SK-MEL-5 (cell line): ENCODE data around the gene GUK1. TPM values are rescaled to one million over a fixed set of nuclear protein-coding genes. Genes with fewer than 3 reads are reported as not detected.

ENCODE experiments used
- small RNA-seq, 2 experiments: library from RNA; depleted of rRNA; stranded (forward); fragments of <200 nt; gene quantifications; one replicate each; pipeline ENCODE3, GENCODE V24; 2014
- total RNA-seq: library from RNA; depleted of rRNA; stranded (reverse); fragments of >200 nt; shearing (Covaris generic); gene quantifications from 2 replicates; pipeline ENCODE4 v1.2.3, GENCODE V29; 2014; rRNA removed

The GUK1 gene
- total RNA-seq, 1 experiment from 2014 or later: 198 TPM

Small RNAs within 50 kb of the gene (small RNA-seq; reads per million reads assigned to genes)
- gene AL359510.1: 0 reads per million in 2 experiments

Other genes with a start within 250 kb of the GUK1 start
- gene WNT9A, start 192.3 kb upstream of the GUK1 start, total RNA-seq: not detected in 2 replicates
- not detected in 2 replicates for gene WNT3A, start 133.3 kb upstream of the GUK1 start, total RNA-seq
- 101 and 106 TPM in 2 replicates for gene ARF1, start 57.6 kb upstream of the GUK1 start, total RNA-seq
- 7.8 and 11.1 TPM in 2 replicates for gene C1orf35, start 37.0 kb upstream of the GUK1 start, total RNA-seq
- gene MRPL55, start 31.0 kb upstream of the GUK1 start, total RNA-seq: 55.2 and 59.6 TPM in 2 replicates
- gene GJC2, start 9.7 kb downstream of the GUK1 start, total RNA-seq: 0.16 TPM in 1 of 2 replicates, not detected in the other
- gene IBA57, start 25.5 kb downstream of the GUK1 start, total RNA-seq: 4.8 and 8.0 TPM in 2 replicates
- gene OBSCN, start 67.8 kb downstream of the GUK1 start, total RNA-seq: 0.98 and 1.7 TPM in 2 replicates